ENCODE data around the gene FXYD6.

The FXYD6 gene

GRCh38 chr11:117825538-117826189, 50.8 kb downstream of the FXYD6 start:
- H3K79me2 ChIP-seq (ENCODE audit: low read length): no peaks in the 10 kb centered on the region
- H3K9ac ChIP-seq (ENCODE audit: low read length): no peak overlapping the region
- H4K20me1 ChIP-seq (ENCODE audit: insufficient read depth, low read length): no peaks in the 10 kb centered on the region
- no peaks in the 10 kb centered on the region for H3K9me2 ChIP-seq (replicated peaks; ENCODE audit: insufficient read depth, low read length)
- no peaks in the 10 kb centered on the region for H3K36me3 ChIP-seq (replicated peaks; ENCODE audit: insufficient read depth, low read length)
- TF ChIP-seq EZH2phosphoT487 (IDR thresholded peaks at IDR 0.05; ENCODE audit: low read length): no peak
- TF ChIP-seq CTCF (IDR thresholded peaks at IDR 0.05; ENCODE audit: low read length): no peak
- peaks cover 66% of the 10 kb centered on the region for H3K27me3 ChIP-seq (replicated peaks; ENCODE audit: insufficient read depth, low read length)
- DNase-seq: no peak
- H3K27ac ChIP-seq (ENCODE audit: low read length): no peak overlapping the region
- no peaks in the 10 kb centered on the region for H3K9me3 ChIP-seq (replicated peaks; ENCODE audit: insufficient read depth, low read length)
- H3F3A ChIP-seq (ENCODE audit: insufficient read depth, low read length): no peaks in the 10 kb centered on the region
- no peak overlapping the region for H3K4me3 ChIP-seq (ENCODE audit: low read length)
- no peak overlapping the region for H2AFZ ChIP-seq (ENCODE audit: low read length)
- H3K4me1 ChIP-seq (ENCODE audit: low read length): no peaks in the 10 kb centered on the region
- H3K4me2 ChIP-seq (ENCODE audit: low read depth, low read length): no peak overlapping the region

GRCh38 chr11:117824571-117825537, 51.6 kb downstream of the FXYD6 start, which contains the start of gene FXYD2:
Gene FXYD2, minus strand, starts transcription at chr11:117824744. Its CDS starts 66 bp downstream, at chr11:117824678.
- Histone ChIP-seq H3F3A (ENCODE audit: insufficient read depth, low read length) (no peaks in the 10 kb centered on the region), H3K4me1 (ENCODE audit: low read length) (no peaks in the 10 kb centered on the region), H3K79me2 (ENCODE audit: low read length) (no peaks in the 10 kb centered on the region), H3K9me3 (replicated peaks; ENCODE audit: insufficient read depth, low read length) (no peaks in the 10 kb centered on the region), H3K27me3 (replicated peaks; ENCODE audit: insufficient read depth, low read length) (peaks cover 60% of the 10 kb centered on the region), H3K9ac (ENCODE audit: low read length) (no peak within 1 kb of the TSS), H3K9me2 (replicated peaks; ENCODE audit: insufficient read depth, low read length) (no peaks in the 10 kb centered on the region), H3K4me3 (ENCODE audit: low read length) (no peak within 1 kb of the TSS), H3K4me2 (ENCODE audit: low read depth, low read length) (no peak within 1 kb of the TSS), H3K36me3 (replicated peaks; ENCODE audit: insufficient read depth, low read length) (no peaks in the 10 kb centered on the region), H4K20me1 (ENCODE audit: insufficient read depth, low read length) (no peaks in the 10 kb centered on the region), H3K27ac (ENCODE audit: low read length) (no peak within 1 kb of the TSS), H2AFZ (ENCODE audit: low read length) (no peak within 1 kb of the TSS)
- TF ChIP-seq EZH2 (optimal IDR thresholded peaks at IDR 0.05; ENCODE audit: low read depth, low read length) (no peak), EZH2phosphoT487 (IDR thresholded peaks at IDR 0.05; ENCODE audit: low read length) (no peak), CTCF (IDR thresholded peaks at IDR 0.05; ENCODE audit: low read length) (no peak)
- no peak for DNase-seq

- no peak overlapping the region for H3K4me2 ChIP-seq (ENCODE audit: low read depth, low read length)
- no peak for DNase-seq
- H3K9me3 ChIP-seq (replicated peaks; ENCODE audit: insufficient read depth, low read length): no peaks in the 10 kb centered on the region
- H3K4me3 ChIP-seq (ENCODE audit: low read length): no peak overlapping the region
- no peak overlapping the region for H2AFZ ChIP-seq (ENCODE audit: low read length)
- H3K27me3 ChIP-seq (replicated peaks; ENCODE audit: insufficient read depth, low read length): peaks cover 60% of the 10 kb centered on the region
- H4K20me1 ChIP-seq (ENCODE audit: insufficient read depth, low read length): no peaks in the 10 kb centered on the region
- H3K9ac ChIP-seq (ENCODE audit: low read length): no peak overlapping the region
- TF ChIP-seq EZH2phosphoT487 (IDR thresholded peaks at IDR 0.05; ENCODE audit: low read length) (no peak), EZH2 (optimal IDR thresholded peaks at IDR 0.05; ENCODE audit: low read depth, low read length) (no peak), CTCF (IDR thresholded peaks at IDR 0.05; ENCODE audit: low read length) (no peak)
- H3K27ac ChIP-seq (ENCODE audit: low read length): no peak overlapping the region
- no peaks in the 10 kb centered on the region for H3K79me2 ChIP-seq (ENCODE audit: low read length)
- H3K36me3 ChIP-seq (replicated peaks; ENCODE audit: insufficient read depth, low read length): no peaks in the 10 kb centered on the region
- H3K9me2 ChIP-seq (replicated peaks; ENCODE audit: insufficient read depth, low read length): no peaks in the 10 kb centered on the region
- no peaks in the 10 kb centered on the region for H3F3A ChIP-seq (ENCODE audit: insufficient read depth, low read length)
- no peaks in the 10 kb centered on the region for H3K4me1 ChIP-seq (ENCODE audit: low read length)
Measured at GRCh38 chr11:117823946-117824420, 52.5 kb downstream of the FXYD6 start.
